Suprapubic skin (tissue), 4 donors: ENCODE data around the gene RBM17. TPM values are rescaled to one million over a fixed set of nuclear protein-coding genes. Genes with fewer than 3 reads are reported as not detected.

Source experiments
- DNase-seq, 2 donors: peaks; one replicate each; pipeline ENCODE4 v3.0.0-alpha.2; 2019; ENCODE audit warnings: low spot score in 2 of 2
- H3K27ac ChIP-seq: fragments of 200-600 bp; sonication (generic); one replicate; pipeline ENCODE4 v1.5.1; 2019
- H3K27me3 ChIP-seq: fragments of 200-600 bp; sonication (generic); one replicate; pipeline ENCODE4 v1.5.1; 2019
- H3K36me3 ChIP-seq: fragments of 200-600 bp; sonication (generic); one replicate; pipeline ENCODE4 v1.5.1; 2019
- H3K4me1 ChIP-seq: fragments of 200-600 bp; sonication (generic); one replicate; pipeline ENCODE4 v1.5.1; 2019
- H3K4me3 ChIP-seq: fragments of 200-600 bp; sonication (generic); one replicate; pipeline ENCODE4 v1.5.1; 2019; ENCODE audit warnings: mild to moderate bottlenecking
- H3K9me3 ChIP-seq: fragments of 200-600 bp; sonication (generic); one replicate; pipeline ENCODE4 v1.5.1; 2019
- EP300 ChIP-seq: sonication (generic); formaldehyde crosslinking; IDR thresholded peaks from one replicate; pipeline ENCODE4 v1.6.1; 2017; ENCODE audit warnings: antibody characterized with exemption
- POLR2A ChIP-seq, 2 donors: fragments of 450-650 bp; IDR thresholded peaks; one replicate each; pipeline ENCODE4 v1.6.1; 2017; ENCODE audit warnings: antibody characterized with exemption in 2 of 2, mild to moderate bottlenecking in 2 of 2, moderate library complexity in 2 of 2
- POLR2AphosphoS5 ChIP-seq, 3 donors: sonication (generic); formaldehyde crosslinking; IDR thresholded peaks; one replicate each; pipeline ENCODE4 v1.6.1; 2017; ENCODE audit warnings: antibody characterized with exemption in 3 of 3
- WGBS: methylation state at CpG from one replicate; pipeline ENCODE4 v1.1.5; 2018; 5-methylcytosine and 5-hydroxymethylcytosine counted together
- total RNA-seq, 4 donors: library from RNA; depleted of rRNA; stranded (reverse); fragments of >200 nt; gene quantifications; one replicate each; pipeline ENCODE4 v1.1.0, GENCODE V29; 2016
- TF ChIP-seq, protein P1 (sequence below), 2 donors: fragments of 200-600 bp in 1 of 2; fragments of 450-650 bp in 1 of 2; sonication (generic) in 1 of 2; IDR thresholded peaks; one replicate each; pipeline ENCODE4 v1.5.1; 2016 to 2019; ENCODE audit warnings: antibody characterized with exemption in 2 of 2, mild to moderate bottlenecking in 1 of 2, moderate library complexity in 1 of 2

RBM17 gene
- total RNA-seq, 4 donors from 2014 or later: 31.9 to 85.6 (median 42.9) TPM

DNA sequence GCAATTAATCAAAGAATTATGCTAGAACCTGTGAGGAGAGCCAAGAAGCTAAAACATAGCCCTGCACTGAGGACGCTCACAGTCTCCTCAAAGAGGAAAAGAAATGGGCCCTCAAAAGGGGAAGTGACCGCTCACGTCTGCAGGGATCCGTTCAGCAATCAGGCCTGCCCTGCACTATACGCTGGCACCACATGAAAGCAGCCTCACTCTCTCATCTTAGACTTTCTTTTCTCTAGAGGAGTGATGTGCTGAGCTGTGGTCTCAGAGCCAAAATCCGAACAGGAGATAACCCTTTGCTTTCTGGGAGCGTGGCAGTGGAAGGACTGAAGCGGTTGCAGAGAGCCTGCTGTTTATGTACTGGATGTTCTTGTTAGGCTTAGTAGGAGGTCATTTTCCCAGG is 20.4 kb upstream of the RBM17 start:
- Histone ChIP-seq H3K27me3 (no peaks in the 10 kb centered on the region), H3K9me3 (no peaks in the 10 kb centered on the region), H3K27ac (no peak overlapping the region), H3K4me3 (no peak overlapping the region), H3K4me1 (peaks cover 18% of the 10 kb centered on the region), H3K36me3 (no peaks in the 10 kb centered on the region)
- DNase-seq: peak in 1 of 2 donors; percentile 71
- TF ChIP-seq, protein P1, sequence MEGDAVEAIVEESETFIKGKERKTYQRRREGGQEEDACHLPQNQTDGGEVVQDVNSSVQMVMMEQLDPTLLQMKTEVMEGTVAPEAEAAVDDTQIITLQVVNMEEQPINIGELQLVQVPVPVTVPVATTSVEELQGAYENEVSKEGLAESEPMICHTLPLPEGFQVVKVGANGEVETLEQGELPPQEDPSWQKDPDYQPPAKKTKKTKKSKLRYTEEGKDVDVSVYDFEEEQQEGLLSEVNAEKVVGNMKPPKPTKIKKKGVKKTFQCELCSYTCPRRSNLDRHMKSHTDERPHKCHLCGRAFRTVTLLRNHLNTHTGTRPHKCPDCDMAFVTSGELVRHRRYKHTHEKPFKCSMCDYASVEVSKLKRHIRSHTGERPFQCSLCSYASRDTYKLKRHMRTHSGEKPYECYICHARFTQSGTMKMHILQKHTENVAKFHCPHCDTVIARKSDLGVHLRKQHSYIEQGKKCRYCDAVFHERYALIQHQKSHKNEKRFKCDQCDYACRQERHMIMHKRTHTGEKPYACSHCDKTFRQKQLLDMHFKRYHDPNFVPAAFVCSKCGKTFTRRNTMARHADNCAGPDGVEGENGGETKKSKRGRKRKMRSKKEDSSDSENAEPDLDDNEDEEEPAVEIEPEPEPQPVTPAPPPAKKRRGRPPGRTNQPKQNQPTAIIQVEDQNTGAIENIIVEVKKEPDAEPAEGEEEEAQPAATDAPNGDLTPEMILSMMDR (IDR thresholded peaks at IDR 0.05): no peak
- TF ChIP-seq POLR2AphosphoS5 (IDR thresholded peaks at IDR 0.05) (no peak), EP300 (no peak), POLR2A (IDR thresholded peaks at IDR 0.05) (no peak)
- 60% methylated on average over 8 of the region's 8 CpGs for WGBS

DNA sequence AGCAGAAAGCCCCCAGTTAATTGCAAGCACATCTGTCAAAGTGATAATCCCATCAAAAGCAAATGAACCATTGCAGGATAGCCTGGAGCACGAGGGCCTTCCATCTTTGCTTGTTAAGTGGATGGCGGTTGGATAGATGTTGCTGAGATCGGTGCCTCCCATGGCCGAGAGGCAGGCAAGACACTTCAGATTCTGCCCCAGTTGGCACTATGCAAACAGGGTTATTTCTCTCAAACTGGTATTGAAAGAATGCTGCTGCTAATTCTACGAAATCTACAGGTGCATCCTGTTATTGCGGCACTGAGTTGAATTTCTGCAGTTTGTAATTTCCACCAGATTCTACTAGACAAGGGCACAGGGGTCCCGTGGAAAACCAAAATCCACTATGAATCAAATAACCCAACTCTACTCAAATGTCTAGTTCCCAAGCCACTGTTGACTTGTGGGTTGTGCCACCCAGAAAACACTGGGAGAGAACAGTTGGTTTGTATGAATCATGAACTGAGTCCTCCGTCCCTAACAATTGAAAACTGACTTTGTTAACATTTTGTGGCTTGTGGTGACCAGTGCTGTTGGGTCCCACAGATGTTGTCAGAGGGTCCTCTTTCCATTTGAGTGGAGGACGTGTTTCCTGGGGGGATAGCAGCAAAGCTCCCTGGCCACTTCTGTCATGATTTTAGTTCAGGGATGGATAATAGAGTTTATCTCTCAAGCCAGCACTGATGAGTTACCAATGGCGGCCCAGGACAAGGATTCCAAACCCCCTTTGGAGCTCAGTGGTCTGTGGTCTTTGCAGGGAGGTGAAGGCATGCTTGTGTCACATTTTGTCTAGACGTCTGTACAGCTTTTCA is 19.5 kb upstream of the RBM17 start:
- Histone ChIP-seq H3K27ac (no peak overlapping the region), H3K27me3 (no peaks in the 10 kb centered on the region), H3K4me1 (peaks cover 18% of the 10 kb centered on the region), H3K36me3 (no peaks in the 10 kb centered on the region), H3K4me3 (no peak overlapping the region), H3K9me3 (no peaks in the 10 kb centered on the region)
- no peak for TF ChIP-seq EP300
- TF ChIP-seq, protein P1 (IDR thresholded peaks at IDR 0.05): no peak
- WGBS: 72% methylated on average over 11 of the region's 11 CpGs
- DNase-seq: peak in 1 of 2 donors; percentile 24

DNA sequence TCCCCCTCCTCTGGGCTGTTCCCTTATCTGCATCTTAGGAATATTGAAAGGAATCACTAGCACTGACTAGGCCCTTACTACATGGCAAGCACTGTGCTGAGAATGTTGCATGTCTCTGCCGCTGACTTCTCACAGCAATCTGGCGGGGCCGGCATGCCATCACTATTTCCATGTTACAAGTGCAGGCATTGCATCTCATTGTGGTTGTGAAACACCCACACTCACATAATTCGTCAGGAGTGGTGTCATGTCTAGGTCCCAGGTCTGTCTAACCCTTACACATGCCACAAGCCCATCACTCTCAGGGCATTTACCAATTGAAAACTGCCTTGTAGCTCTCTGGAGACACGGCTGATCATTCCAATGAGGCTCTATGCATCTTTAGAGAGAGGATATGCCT is 18.2 kb upstream of the RBM17 start:
- Histone ChIP-seq H3K4me3 (no peak overlapping the region), H3K9me3 (no peaks in the 10 kb centered on the region), H3K27me3 (no peaks in the 10 kb centered on the region), H3K27ac (no peak overlapping the region), H3K4me1 (peaks cover 23% of the 10 kb centered on the region), H3K36me3 (no peaks in the 10 kb centered on the region)
- no peak for DNase-seq
- 82% methylated on average over 5 of the region's 5 CpGs for WGBS
- no peak for TF ChIP-seq POLR2AphosphoS5 (IDR thresholded peaks at IDR 0.05)
- no peak for TF ChIP-seq EP300
- TF ChIP-seq, protein P1 (IDR thresholded peaks at IDR 0.05): no peak
- TF ChIP-seq POLR2A (IDR thresholded peaks at IDR 0.05): no peak

DNA sequence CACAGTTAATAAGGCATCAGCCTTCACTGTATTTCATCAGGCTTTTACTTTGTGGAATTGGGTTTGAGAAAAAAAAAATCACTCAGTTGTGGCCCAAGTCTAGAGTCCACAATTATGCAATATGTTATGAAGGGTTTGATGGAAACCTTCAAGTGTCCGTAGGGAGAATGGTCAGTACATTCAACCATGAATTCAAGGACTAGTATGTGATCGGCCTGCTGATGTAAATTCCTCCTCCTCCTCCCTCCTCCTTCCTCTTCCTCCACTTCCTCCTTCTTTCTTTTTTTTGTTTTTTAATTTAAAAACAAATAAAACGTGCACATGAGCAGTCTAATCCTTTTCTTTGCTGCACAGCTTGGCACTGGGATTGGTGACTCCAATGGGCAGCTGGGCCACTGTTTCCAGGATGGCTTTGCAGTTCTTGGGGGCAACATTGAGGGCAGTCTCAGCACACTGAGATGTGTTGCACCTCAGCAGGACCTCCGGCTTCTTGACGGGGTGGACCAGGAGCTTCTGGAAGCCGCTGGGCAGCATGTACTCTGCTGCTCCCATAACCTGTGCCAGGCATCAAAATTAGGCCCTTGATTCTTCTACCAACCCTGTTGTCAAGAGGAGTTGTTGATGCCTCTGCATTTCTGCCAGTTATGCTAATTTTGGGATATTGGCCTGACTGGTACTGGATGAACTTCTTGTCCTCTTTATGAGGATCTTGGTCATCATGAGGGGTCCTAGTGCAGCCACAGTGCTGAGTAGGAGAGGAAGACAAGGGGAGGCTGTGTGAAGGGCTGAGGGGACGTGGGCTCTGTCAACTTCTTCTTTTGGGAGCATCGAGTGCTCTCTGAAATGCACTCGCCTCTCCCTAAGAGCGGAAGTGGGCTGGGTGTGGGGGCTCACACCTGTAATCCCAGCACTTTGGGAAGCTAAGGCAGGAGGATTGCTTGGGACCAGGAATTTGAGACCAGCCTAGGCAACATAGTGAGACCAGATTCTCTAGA is 17.4 kb upstream of the RBM17 start:
- Histone ChIP-seq H3K4me1 (peaks cover 19% of the 10 kb centered on the region), H3K36me3 (no peaks in the 10 kb centered on the region), H3K27me3 (no peaks in the 10 kb centered on the region), H3K27ac (no peak overlapping the region), H3K4me3 (no peak overlapping the region), H3K9me3 (no peaks in the 10 kb centered on the region)
- TF ChIP-seq POLR2AphosphoS5 (IDR thresholded peaks at IDR 0.05) (no peak), EP300 (no peak), POLR2A (IDR thresholded peaks at IDR 0.05) (no peak)
- TF ChIP-seq, protein P1 (IDR thresholded peaks at IDR 0.05): no peak
- no peak for DNase-seq
- 93% methylated on average over 10 of the region's 10 CpGs for WGBS
